ENCODE results near the gene MICB.

The MICB gene

GRCh38 chr6:31479933-31480535 is 17.9 kb upstream of the MICB start:
- Histone ChIP-seq H3K4me3 (ENCODE audit: low read depth, low read length) (no peak overlapping the region), H3K27ac (ENCODE audit: extremely low read depth, low read depth, low read length) (no peak overlapping the region), H3K9me3 (ENCODE audit: control insufficient read depth, insufficient read depth, low read depth, low read length) (no peaks in the 10 kb centered on the region), H3K4me1 (ENCODE audit: control insufficient read depth, insufficient read depth, low read length) (no peaks in the 10 kb centered on the region), H3K36me3 (ENCODE audit: control insufficient read depth in 2 of 2, insufficient read depth in 1 of 2, low read length in 2 of 2) (no peaks in the 10 kb centered on the region)
- ChIA-PET POLR2A (no interaction called here), CTCF (interaction anchor here (0.5 to 1.7 kb wide), 3 partner anchors 12 to 1043 kb away, joined by 3 to 4 read pairs (median 4); no protein-coding TSS in a partner anchor)
- no peak for TF ChIP-seq ZNF521 (tag by site-specific recombination; IDR thresholded peaks at IDR 0.05)

- Histone ChIP-seq H3K27ac (ENCODE audit: extremely low read depth, low read depth, low read length) (no peak overlapping the region), H3K36me3 (ENCODE audit: control insufficient read depth in 2 of 2, insufficient read depth in 1 of 2, low read length in 2 of 2) (no peaks in the 10 kb centered on the region), H3K4me3 (ENCODE audit: low read depth, low read length) (no peak overlapping the region), H3K4me1 (ENCODE audit: control insufficient read depth, insufficient read depth, low read length) (no peaks in the 10 kb centered on the region), H3K9me3 (ENCODE audit: control insufficient read depth, insufficient read depth, low read depth, low read length) (no peaks in the 10 kb centered on the region)
- TF ChIP-seq ZNF112 (tag by site-specific recombination; IDR thresholded peaks at IDR 0.05) (no peak), ZNF398 (tag by site-specific recombination; IDR thresholded peaks at IDR 0.05) (no peak)
- ChIA-PET POLR2A (interaction anchor here (0.8 kb wide), 1 partner anchor 172 kb away, joined by 3 read pairs; no protein-coding TSS in a partner anchor), CTCF (interaction anchor here (0.5 to 1.7 kb wide), 4 partner anchors 12 to 1043 kb away, joined by 3 to 7 read pairs (median 4); no protein-coding TSS in a partner anchor)
These were observed 17.4 kb upstream of the MICB start for GRCh38 chr6:31480574-31480973.

GRCh38 chr6:31483392-31483791 is 14.6 kb upstream of the MICB start:
- ChIA-PET POLR2A (interaction anchor here (0.6 kb wide), 1 partner anchor 63 kb away, joined by 5 read pairs; the partner anchor contains the start of gene ATP6V1G2), CTCF (interaction anchor here (0.7 to 1.5 kb wide), 10 partner anchors 9 to 286 kb away, joined by 3 to 11 read pairs (median 4); partner anchors contain the start of gene MICB)

GRCh38 chr6:31485055-31485454 is 12.9 kb upstream of the MICB start:
- no peaks in the 10 kb centered on the region for H3K9me3 ChIP-seq (ENCODE audit: control insufficient read depth, insufficient read depth, low read depth, low read length)
- POLR2A ChIA-PET = interaction anchor here (1.1 kb wide), 1 partner anchor 56 kb away, joined by 3 read pairs; the partner anchor contains the start of gene DDX39B
- TF ChIP-seq PRDM4 (tag by site-specific recombination; IDR thresholded peaks at IDR 0.05) = no peak
- no peak for TF ChIP-seq ZNF560 (tag by site-specific recombination; IDR thresholded peaks at IDR 0.05; ENCODE audit: borderline replicate concordance)
- no peak for TF ChIP-seq ZNF175 (tag by site-specific recombination; IDR thresholded peaks at IDR 0.05)
- TF ChIP-seq YY1 (tag by site-specific recombination; IDR thresholded peaks at IDR 0.05) = no peak
- no peak for TF ChIP-seq ZNF776 (tag by site-specific recombination; IDR thresholded peaks at IDR 0.05; ENCODE audit: borderline replicate concordance)
- TF ChIP-seq ZNF791 (tag by site-specific recombination; IDR thresholded peaks at IDR 0.05) = no peak
- no peak for TF ChIP-seq ZNF558 (tag by site-specific recombination; IDR thresholded peaks at IDR 0.05)
- CTCF ChIA-PET = interaction anchor here (0.6 to 1.0 kb wide), 3 partner anchors 11 to 97 kb away, joined by 3 read pairs; no protein-coding TSS in a partner anchor
- H3K36me3 ChIP-seq (ENCODE audit: control insufficient read depth in 2 of 2, insufficient read depth in 1 of 2, low read length in 2 of 2) = no peaks in the 10 kb centered on the region
- no peaks in the 10 kb centered on the region for H3K4me1 ChIP-seq (ENCODE audit: control insufficient read depth, insufficient read depth, low read length)
- H3K4me3 ChIP-seq (ENCODE audit: low read depth, low read length) = no peak overlapping the region
- H3K27ac ChIP-seq (ENCODE audit: extremely low read depth, low read depth, low read length) = no peak overlapping the region

More at GRCh38 chr6:31483392-31483791, 14.6 kb upstream of the MICB start:
- TF ChIP-seq ZNF16 (tag by site-specific recombination; IDR thresholded peaks at IDR 0.05; ENCODE audit: low read depth) (no peak), GLIS1 (tag by site-specific recombination; IDR thresholded peaks at IDR 0.05) (no peak), SALL2 (tag by site-specific recombination; IDR thresholded peaks at IDR 0.05; ENCODE audit: borderline replicate concordance) (no peak), ZNF677 (tag by site-specific recombination; IDR thresholded peaks at IDR 0.05) (no peak), ZNF670 (tag by site-specific recombination; IDR thresholded peaks at IDR 0.05; ENCODE audit: low read depth) (no peak), FEZF1 (tag by site-specific recombination; IDR thresholded peaks at IDR 0.05) (no peak)
- Histone ChIP-seq H3K4me1 (ENCODE audit: control insufficient read depth, insufficient read depth, low read length) (no peaks in the 10 kb centered on the region), H3K27ac (ENCODE audit: extremely low read depth, low read depth, low read length) (no peak overlapping the region), H3K36me3 (ENCODE audit: control insufficient read depth in 2 of 2, insufficient read depth in 1 of 2, low read length in 2 of 2) (no peaks in the 10 kb centered on the region), H3K4me3 (ENCODE audit: low read depth, low read length) (no peak overlapping the region), H3K9me3 (ENCODE audit: control insufficient read depth, insufficient read depth, low read depth, low read length) (no peaks in the 10 kb centered on the region)
